ENCODE measurements around the gene CCDC68.

- TF ChIP-seq CTCF (IDR thresholded peaks at IDR 0.05) (no peak), POLR2A (IDR thresholded peaks at IDR 0.05) (no peak), POLR2AphosphoS5 (IDR thresholded peaks at IDR 0.05) (no peak)
Measured at GRCh38 chr18:54918060-54918459, 41.2 kb downstream of the CCDC68 start.
